ENCODE results near the gene AIDA.

- no peak for TF ChIP-seq CTCF (IDR thresholded peaks at IDR 0.05)
- TF ChIP-seq POLR2AphosphoS5 (IDR thresholded peaks at IDR 0.05; ENCODE audit: insufficient read depth in 1 of 2, low read depth in 1 of 2), result no peak
These were observed 91.7 kb downstream of the AIDA start for GRCh38 chr1:222620566-222620965.

All from vagina (tissue), 2 donors.